Glutamatergic neuron (in vitro differentiated cells): Measurements from ENCODE around the gene RHOH. TPM values are rescaled to one million over a fixed set of nuclear protein-coding genes. Genes with fewer than 3 reads are reported as not detected.

ENCODE experiments used
- DNase-seq: peaks from one replicate; pipeline ENCODE4 v3.0.0; 2022
- H3K27ac Mint-ChIP-seq: one replicate; pipeline ENCODE4 v1.8.0; 2020; ENCODE audit warnings: mild to moderate bottlenecking, mixed read lengths, inconsistent platforms; ENCODE audit not compliant: unreplicated experiment
- H3K27me3 Mint-ChIP-seq: one replicate; pipeline ENCODE4 v1.8.0; 2020; ENCODE audit warnings: mild to moderate bottlenecking, moderate library complexity, mixed read lengths, inconsistent platforms; ENCODE audit not compliant: unreplicated experiment
- H3K36me3 Mint-ChIP-seq: one replicate; pipeline ENCODE4 v1.8.0; 2020; ENCODE audit warnings: mild to moderate bottlenecking, mixed read lengths, inconsistent platforms; ENCODE audit not compliant: unreplicated experiment
- H3K4me1 Mint-ChIP-seq: one replicate; pipeline ENCODE4 v1.8.0; 2020; ENCODE audit warnings: mild to moderate bottlenecking, low read depth, mixed read lengths, inconsistent platforms; ENCODE audit not compliant: unreplicated experiment
- H3K4me3 Mint-ChIP-seq: one replicate; pipeline ENCODE4 v1.8.0; 2020; ENCODE audit warnings: mild to moderate bottlenecking, mixed read lengths, inconsistent platforms; ENCODE audit not compliant: unreplicated experiment
- H3K9me3 Mint-ChIP-seq: one replicate; pipeline ENCODE4 v1.8.0; 2020; ENCODE audit warnings: mild to moderate bottlenecking, moderate library complexity, mixed read lengths, inconsistent platforms; ENCODE audit not compliant: unreplicated experiment
- total RNA-seq: library from RNA; stranded (reverse); fragmentation: NEBNext Ultra II Directional; extraction: Animal tissue kit (Norgen Biotek cat#: 25700); gene quantifications from one replicate; pipeline ENCODE4 v1.2.1, GENCODE V29; 2021; ENCODE audit not compliant: unreplicated experiment
- TF ChIP-seq, protein P1 (sequence below): fragments of 200-600 bp; sonication (generic); IDR thresholded peaks from one replicate; pipeline ENCODE4 v1.5.0; 2021; ENCODE audit not compliant: partially characterized antibody, unreplicated experiment

RHOH gene
- total RNA-seq, 1 donor from 2014 or later, result not detected

DNA sequence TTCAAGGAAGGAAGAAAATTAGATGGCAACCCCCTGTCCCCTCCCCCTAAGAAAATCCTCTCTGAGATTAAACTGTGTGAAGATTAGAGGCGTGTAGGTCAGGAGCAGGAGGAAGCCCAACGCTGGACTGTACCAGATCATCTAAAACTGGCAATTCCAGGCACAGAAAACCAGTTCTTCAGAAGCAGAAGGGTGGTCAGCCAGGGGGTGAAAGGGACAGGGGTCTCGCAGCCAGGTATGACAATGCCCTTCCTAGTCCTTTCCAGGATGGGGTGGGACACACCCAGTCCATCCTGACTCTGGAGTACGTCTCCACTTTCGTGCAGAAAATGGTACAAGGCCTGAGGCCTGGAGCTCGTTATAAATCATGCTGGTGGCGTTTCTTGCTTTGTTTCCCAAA is 3.3 kb upstream of the RHOH start:
- no peaks in the 10 kb centered on the region for H3K9me3 Mint-ChIP-seq
- H3K4me3 Mint-ChIP-seq, result no peak overlapping the region
- no peak for DNase-seq
- no peak overlapping the region for H3K27ac Mint-ChIP-seq
- no peaks in the 10 kb centered on the region for H3K36me3 Mint-ChIP-seq
- TF ChIP-seq, protein P1, sequence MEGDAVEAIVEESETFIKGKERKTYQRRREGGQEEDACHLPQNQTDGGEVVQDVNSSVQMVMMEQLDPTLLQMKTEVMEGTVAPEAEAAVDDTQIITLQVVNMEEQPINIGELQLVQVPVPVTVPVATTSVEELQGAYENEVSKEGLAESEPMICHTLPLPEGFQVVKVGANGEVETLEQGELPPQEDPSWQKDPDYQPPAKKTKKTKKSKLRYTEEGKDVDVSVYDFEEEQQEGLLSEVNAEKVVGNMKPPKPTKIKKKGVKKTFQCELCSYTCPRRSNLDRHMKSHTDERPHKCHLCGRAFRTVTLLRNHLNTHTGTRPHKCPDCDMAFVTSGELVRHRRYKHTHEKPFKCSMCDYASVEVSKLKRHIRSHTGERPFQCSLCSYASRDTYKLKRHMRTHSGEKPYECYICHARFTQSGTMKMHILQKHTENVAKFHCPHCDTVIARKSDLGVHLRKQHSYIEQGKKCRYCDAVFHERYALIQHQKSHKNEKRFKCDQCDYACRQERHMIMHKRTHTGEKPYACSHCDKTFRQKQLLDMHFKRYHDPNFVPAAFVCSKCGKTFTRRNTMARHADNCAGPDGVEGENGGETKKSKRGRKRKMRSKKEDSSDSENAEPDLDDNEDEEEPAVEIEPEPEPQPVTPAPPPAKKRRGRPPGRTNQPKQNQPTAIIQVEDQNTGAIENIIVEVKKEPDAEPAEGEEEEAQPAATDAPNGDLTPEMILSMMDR, result no peak
- peaks cover 3% of the 10 kb centered on the region for H3K4me1 Mint-ChIP-seq
- H3K27me3 Mint-ChIP-seq, result no peaks in the 10 kb centered on the region

DNA sequence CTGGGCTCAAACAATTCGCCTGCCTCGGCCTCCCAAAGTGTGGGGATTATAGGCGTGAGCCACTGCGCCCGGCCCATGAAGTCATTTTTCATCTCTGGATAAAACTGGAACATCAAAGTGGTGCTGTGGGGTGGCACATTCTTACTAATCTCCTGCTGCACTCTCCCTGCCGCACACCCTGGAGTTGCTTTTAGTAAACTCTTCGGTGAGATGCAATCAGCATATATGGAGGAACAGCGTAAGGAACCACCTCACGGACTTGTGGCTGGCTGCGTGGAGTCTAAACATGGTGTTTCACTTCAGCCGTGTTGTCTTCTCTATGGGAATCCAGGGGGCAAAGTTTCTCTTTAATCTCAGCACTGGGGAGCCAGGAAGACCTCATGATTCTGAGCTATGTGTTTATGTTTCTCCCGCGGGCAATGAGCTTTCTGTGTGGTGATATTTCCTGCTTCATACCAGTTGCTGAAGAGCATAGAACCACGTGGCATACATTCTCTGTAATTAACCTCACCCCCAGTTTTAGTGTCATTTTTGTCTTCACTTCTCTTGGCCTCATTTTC is 2.1 kb upstream of the RHOH start:
- Mint-ChIP-seq H3K27ac (no peak overlapping the region), H3K36me3 (no peaks in the 10 kb centered on the region), H3K27me3 (no peaks in the 10 kb centered on the region), H3K4me1 (peaks cover 3% of the 10 kb centered on the region), H3K4me3 (no peak overlapping the region), H3K9me3 (no peaks in the 10 kb centered on the region)
- DNase-seq, result no peak
- TF ChIP-seq, protein P1, result no peak

DNA sequence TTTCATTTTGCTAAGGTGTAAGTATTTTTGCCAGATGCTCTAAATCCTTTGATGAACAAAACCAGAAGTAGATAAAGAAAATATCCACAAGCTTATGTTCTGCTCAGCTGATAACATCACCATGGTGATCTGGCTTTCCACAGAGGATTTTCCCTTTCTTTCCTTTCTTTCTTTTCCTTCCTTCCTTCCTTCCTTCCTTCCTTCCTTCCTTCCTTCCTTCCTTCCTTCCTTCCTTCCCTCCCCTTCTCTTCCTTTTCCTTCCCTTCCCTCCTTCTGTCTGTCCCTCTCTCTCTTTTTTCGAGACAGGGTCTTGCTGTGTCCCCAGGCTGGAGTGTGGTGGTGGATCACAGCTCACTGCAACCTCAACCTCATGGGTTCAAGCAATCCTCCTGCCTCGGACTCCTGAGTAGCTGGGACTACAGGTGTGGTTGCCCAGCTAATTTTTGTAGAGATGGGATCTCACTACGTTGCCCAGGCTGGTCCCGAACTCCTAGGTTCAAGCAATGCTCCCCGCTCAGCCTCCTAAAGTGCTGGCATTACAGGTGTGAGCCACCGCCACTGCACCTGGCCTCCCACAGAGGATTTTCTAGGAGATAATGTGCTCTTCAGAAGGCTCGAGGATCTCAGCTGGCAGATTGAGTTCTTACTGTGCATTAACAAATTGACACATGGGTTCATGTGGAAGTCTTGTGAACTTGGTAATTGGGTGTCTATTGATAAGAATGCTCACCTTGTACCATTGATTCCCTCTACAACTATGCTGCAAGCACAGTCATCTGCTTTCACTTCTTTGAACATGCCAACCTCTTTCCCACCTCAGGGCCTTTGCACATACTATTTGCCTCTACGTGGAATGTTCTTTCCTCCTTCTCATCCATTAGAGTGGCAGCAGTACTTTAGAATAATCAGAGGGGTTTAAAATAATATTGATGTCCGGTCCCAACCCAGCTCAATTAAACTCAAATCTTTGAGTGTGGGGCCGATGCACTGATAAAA is 1.4 kb upstream of the RHOH start:
- H3K4me1 Mint-ChIP-seq, result peaks cover 3% of the 10 kb centered on the region
- no peaks in the 10 kb centered on the region for H3K36me3 Mint-ChIP-seq
- no peak for DNase-seq
- TF ChIP-seq, protein P1, result no peak
- H3K27me3 Mint-ChIP-seq, result no peaks in the 10 kb centered on the region
- H3K27ac Mint-ChIP-seq, result no peak overlapping the region
- H3K4me3 Mint-ChIP-seq, result no peak overlapping the region
- H3K9me3 Mint-ChIP-seq, result no peaks in the 10 kb centered on the region

DNA sequence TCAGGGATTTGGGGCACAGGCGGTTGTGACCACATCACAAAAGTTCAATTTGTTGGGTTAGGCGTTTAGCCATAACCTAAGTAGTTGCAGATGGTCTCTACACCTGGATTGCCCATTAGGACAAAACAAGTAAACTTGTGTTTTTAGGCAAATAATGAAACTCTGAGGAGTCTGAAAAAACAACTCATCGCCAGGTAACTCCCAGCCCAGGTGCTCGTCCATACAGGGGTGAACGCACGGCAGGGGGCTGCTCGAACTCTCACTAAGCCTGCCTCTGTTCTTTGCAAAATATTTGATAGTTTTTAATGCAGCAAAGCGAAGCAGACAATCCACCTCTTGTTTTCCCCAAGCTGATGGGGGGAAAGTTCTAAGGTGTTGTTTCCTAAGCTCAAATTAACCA is 559 bp upstream of the RHOH start:
- H3K27me3 Mint-ChIP-seq, result no peaks in the 10 kb centered on the region
- no peak overlapping the region for H3K27ac Mint-ChIP-seq
- TF ChIP-seq, protein P1, result no peak
- no peaks in the 10 kb centered on the region for H3K36me3 Mint-ChIP-seq
- H3K4me3 Mint-ChIP-seq, result no peak overlapping the region
- DNase-seq, result no peak
- H3K4me1 Mint-ChIP-seq, result no peaks in the 10 kb centered on the region
- H3K9me3 Mint-ChIP-seq, result no peaks in the 10 kb centered on the region
